ENCODE measurements around the gene ANKRD2.

The ANKRD2 gene

GRCh38 chr10:97567891-97568290 is 4.7 kb upstream of the ANKRD2 start:
- no peaks in the 10 kb centered on the region for H3K4me1 ChIP-seq (ENCODE audit: insufficient read depth, low read length, poor library complexity, severe bottlenecking)
- no peak overlapping the region for H3K4me3 ChIP-seq (ENCODE audit: low read length, poor library complexity, severe bottlenecking)
- no peaks in the 10 kb centered on the region for H3K27me3 ChIP-seq (ENCODE audit: insufficient read depth, low read length, poor library complexity, severe bottlenecking)

GRCh38 chr10:97570146-97570788 is 2.3 kb upstream of the ANKRD2 start:
- no peak for TF ChIP-seq CTCF (conservative IDR thresholded peaks at IDR 0.05; ENCODE audit: low read length)
- TF ChIP-seq EZH2phosphoT487 (IDR thresholded peaks at IDR 0.05; ENCODE audit: borderline replicate concordance), result no peak
- Histone ChIP-seq H3F3A (ENCODE audit: low read depth) (no peaks in the 10 kb centered on the region), H3K79me2 (ENCODE audit: insufficient read depth, low read length) (no peaks in the 10 kb centered on the region), H3K4me1 (ENCODE audit: insufficient read depth, low read length, poor library complexity, severe bottlenecking) (no peaks in the 10 kb centered on the region), H3K9ac (ENCODE audit: low read depth, low read length, poor library complexity, severe bottlenecking) (no peak overlapping the region), H4K20me1 (ENCODE audit: insufficient read depth, low read length, poor library complexity, severe bottlenecking) (no peaks in the 10 kb centered on the region), H3K9me3 (ENCODE audit: insufficient read depth, low read depth, low read length) (no peaks in the 10 kb centered on the region), H3K36me3 (ENCODE audit: insufficient read depth, low read length) (no peaks in the 10 kb centered on the region), H3K4me3 (ENCODE audit: low read length, poor library complexity, severe bottlenecking) (no peak overlapping the region), H3K27me3 (ENCODE audit: insufficient read depth, low read length, poor library complexity, severe bottlenecking) (no peaks in the 10 kb centered on the region), H2AFZ (ENCODE audit: low read length) (no peak overlapping the region), H3K9me2 (replicated peaks; ENCODE audit: low read depth, low read length) (no peaks in the 10 kb centered on the region), H3K4me2 (ENCODE audit: low read depth, low read length, poor library complexity, severe bottlenecking) (no peak overlapping the region)

More at GRCh38 chr10:97567891-97568290, 4.7 kb upstream of the ANKRD2 start:
- H3K36me3 ChIP-seq (ENCODE audit: insufficient read depth, low read length), result no peaks in the 10 kb centered on the region
- H3K79me2 ChIP-seq (ENCODE audit: insufficient read depth, low read length), result no peaks in the 10 kb centered on the region
- no peak overlapping the region for H3K4me2 ChIP-seq (ENCODE audit: low read depth, low read length, poor library complexity, severe bottlenecking)
- no peaks in the 10 kb centered on the region for H3K9me3 ChIP-seq (ENCODE audit: insufficient read depth, low read depth, low read length)
- no peak overlapping the region for H2AFZ ChIP-seq (ENCODE audit: low read length)
- TF ChIP-seq EZH2phosphoT487 (IDR thresholded peaks at IDR 0.05; ENCODE audit: borderline replicate concordance) (no peak), CTCF (conservative IDR thresholded peaks at IDR 0.05; ENCODE audit: low read length) (no peak)
- H3K9ac ChIP-seq (ENCODE audit: low read depth, low read length, poor library complexity, severe bottlenecking), result no peak overlapping the region
- no peaks in the 10 kb centered on the region for H3K9me2 ChIP-seq (replicated peaks; ENCODE audit: low read depth, low read length)
- no peaks in the 10 kb centered on the region for H4K20me1 ChIP-seq (ENCODE audit: insufficient read depth, low read length, poor library complexity, severe bottlenecking)
- no peaks in the 10 kb centered on the region for H3F3A ChIP-seq (ENCODE audit: low read depth)

GRCh38 chr10:97570789-97571471 is 1.6 kb upstream of the ANKRD2 start:
- no peak for TF ChIP-seq CTCF (conservative IDR thresholded peaks at IDR 0.05; ENCODE audit: low read length)
- TF ChIP-seq EZH2phosphoT487 (IDR thresholded peaks at IDR 0.05; ENCODE audit: borderline replicate concordance), result no peak
- H3F3A ChIP-seq (ENCODE audit: low read depth), result no peaks in the 10 kb centered on the region
- H3K4me3 ChIP-seq (ENCODE audit: low read length, poor library complexity, severe bottlenecking), result no peak overlapping the region
- no peaks in the 10 kb centered on the region for H3K9me3 ChIP-seq (ENCODE audit: insufficient read depth, low read depth, low read length)
- H3K36me3 ChIP-seq (ENCODE audit: insufficient read depth, low read length), result no peaks in the 10 kb centered on the region
- no peak overlapping the region for H3K9ac ChIP-seq (ENCODE audit: low read depth, low read length, poor library complexity, severe bottlenecking)
- H3K4me2 ChIP-seq (ENCODE audit: low read depth, low read length, poor library complexity, severe bottlenecking), result no peak overlapping the region
- H3K27me3 ChIP-seq (ENCODE audit: insufficient read depth, low read length, poor library complexity, severe bottlenecking), result no peaks in the 10 kb centered on the region
- H2AFZ ChIP-seq (ENCODE audit: low read length), result no peak overlapping the region
- no peaks in the 10 kb centered on the region for H4K20me1 ChIP-seq (ENCODE audit: insufficient read depth, low read length, poor library complexity, severe bottlenecking)
- H3K4me1 ChIP-seq (ENCODE audit: insufficient read depth, low read length, poor library complexity, severe bottlenecking), result no peaks in the 10 kb centered on the region
- no peaks in the 10 kb centered on the region for H3K79me2 ChIP-seq (ENCODE audit: insufficient read depth, low read length)
- H3K9me2 ChIP-seq (replicated peaks; ENCODE audit: low read depth, low read length), result no peaks in the 10 kb centered on the region

Data from Loucy (cell line).